HEK293T (cell line): ENCODE measurements around the gene TBC1D2.

ENCODE experiments used
- FOXK2 ChIP-seq: fragments of 450-650 bp; IDR thresholded peaks from 2 replicates; pipeline ENCODE4 v1.6.1; 2016; ENCODE audit warnings: mild to moderate bottlenecking
- L3MBTL2 ChIP-seq: fragments of 450-650 bp; conservative IDR thresholded peaks from 2 replicates; pipeline ENCODE4 v1.6.1; 2016; ENCODE audit warnings: mild to moderate bottlenecking
- SUZ12 ChIP-seq: fragments of 450-650 bp; IDR thresholded peaks from 2 replicates; pipeline ENCODE4 v1.6.1; 2016; ENCODE audit warnings: mild to moderate bottlenecking

DNA sequence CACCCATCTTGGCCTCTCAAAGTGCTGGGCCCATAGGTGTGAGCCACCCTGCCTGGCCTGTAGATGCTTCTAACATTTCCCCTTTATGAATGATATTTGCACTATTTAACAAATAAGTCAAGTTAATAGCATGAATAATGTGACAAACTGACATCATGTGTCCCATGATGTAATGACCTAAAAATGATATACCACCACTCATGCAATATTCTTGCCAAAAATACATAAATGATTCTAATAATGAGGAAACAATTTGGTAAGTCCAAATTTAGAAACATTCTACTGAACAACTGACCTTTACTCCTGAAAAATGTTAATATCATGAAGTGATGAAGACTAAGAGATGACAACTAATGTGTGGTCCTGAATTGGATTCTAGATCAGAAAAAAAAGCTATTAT is 102.9 kb downstream of the TBC1D2 start:
- TF ChIP-seq SUZ12 (no peak), L3MBTL2 (no peak), FOXK2 (no peak)
